ENCODE data around the gene HNRNPAB.

- TF ChIP-seq POLR2AphosphoS5 (IDR thresholded peaks at IDR 0.05) (peak in 1 of 3 donors; percentile 25), CTCF (IDR thresholded peaks at IDR 0.05) (no peak), POLR2A (IDR thresholded peaks at IDR 0.05) (peak in 1 of 2 donors; percentile 31)
These were observed 28.0 kb downstream of the HNRNPAB start, which contains the start of gene PHYKPL for GRCh38 chr5:178232124-178232919.
